Lower lobe of right lung (tissue), 2 donors: ENCODE results near the gene HEXIM1. TPM values are rescaled to one million over a fixed set of nuclear protein-coding genes. Genes with fewer than 3 reads are reported as not detected.
A peak's percentile ranks its signal among the peaks of the same experiment; 100 is the strongest.

Experiments used
- ATAC-seq, 2 donors: fragments of 200-7000 bp; cut with Tn5 transposase; one replicate each; pipeline ENCODE4 v1.9.1; 2020 to 2022; ENCODE audit warnings: mild to moderate bottlenecking in 2 of 2, moderate library complexity in 2 of 2
- DNase-seq: peaks from one replicate; pipeline ENCODE4 v3.0.0-alpha.2; 2020
- H3K27ac ChIP-seq: fragments of 200-600 bp; one replicate; pipeline ENCODE4 v1.8.0; 2022
- H3K27me3 ChIP-seq: fragments of 200-600 bp; one replicate; pipeline ENCODE4 v1.8.0; 2022; ENCODE audit warnings: low read depth
- H3K36me3 ChIP-seq: fragments of 200-600 bp; one replicate; pipeline ENCODE4 v1.8.0; 2022; ENCODE audit warnings: mild to moderate bottlenecking
- H3K4me1 ChIP-seq: fragments of 200-600 bp; one replicate; pipeline ENCODE4 v1.8.0; 2022
- H3K4me3 ChIP-seq: fragments of 200-600 bp; one replicate; pipeline ENCODE4 v1.8.0; 2022; ENCODE audit warnings: mild to moderate bottlenecking
- H3K9me3 ChIP-seq: fragments of 200-600 bp; one replicate; pipeline ENCODE4 v1.8.0; 2022
- intact Hi-C: fragments of 100-400 bp; cut with DNase I; formaldehyde crosslinking; loops from one replicate; pipeline ENCODE4 v1.11.0; 2022
- total RNA-seq: library from RNA; stranded (reverse); fragmentation: NEBNext Ultra II Directional; extraction: Animal tissue kit (Norgen Biotek cat#: 25700); gene quantifications from one replicate; pipeline ENCODE4 v1.2.1, GENCODE V29; 2021
- TF ChIP-seq, protein P1 (sequence below): fragments of 200-600 bp; IDR thresholded peaks from one replicate; pipeline ENCODE4 v1.8.0; 2022; ENCODE audit warnings: antibody characterized with exemption, mild to moderate bottlenecking
- donor health status: DM: no; HTN: yes; CAD: no; lungs with severe emphysema.

The HEXIM1 gene
- total RNA-seq, 1 donor from 2014 or later = 33.9 TPM

DNA sequence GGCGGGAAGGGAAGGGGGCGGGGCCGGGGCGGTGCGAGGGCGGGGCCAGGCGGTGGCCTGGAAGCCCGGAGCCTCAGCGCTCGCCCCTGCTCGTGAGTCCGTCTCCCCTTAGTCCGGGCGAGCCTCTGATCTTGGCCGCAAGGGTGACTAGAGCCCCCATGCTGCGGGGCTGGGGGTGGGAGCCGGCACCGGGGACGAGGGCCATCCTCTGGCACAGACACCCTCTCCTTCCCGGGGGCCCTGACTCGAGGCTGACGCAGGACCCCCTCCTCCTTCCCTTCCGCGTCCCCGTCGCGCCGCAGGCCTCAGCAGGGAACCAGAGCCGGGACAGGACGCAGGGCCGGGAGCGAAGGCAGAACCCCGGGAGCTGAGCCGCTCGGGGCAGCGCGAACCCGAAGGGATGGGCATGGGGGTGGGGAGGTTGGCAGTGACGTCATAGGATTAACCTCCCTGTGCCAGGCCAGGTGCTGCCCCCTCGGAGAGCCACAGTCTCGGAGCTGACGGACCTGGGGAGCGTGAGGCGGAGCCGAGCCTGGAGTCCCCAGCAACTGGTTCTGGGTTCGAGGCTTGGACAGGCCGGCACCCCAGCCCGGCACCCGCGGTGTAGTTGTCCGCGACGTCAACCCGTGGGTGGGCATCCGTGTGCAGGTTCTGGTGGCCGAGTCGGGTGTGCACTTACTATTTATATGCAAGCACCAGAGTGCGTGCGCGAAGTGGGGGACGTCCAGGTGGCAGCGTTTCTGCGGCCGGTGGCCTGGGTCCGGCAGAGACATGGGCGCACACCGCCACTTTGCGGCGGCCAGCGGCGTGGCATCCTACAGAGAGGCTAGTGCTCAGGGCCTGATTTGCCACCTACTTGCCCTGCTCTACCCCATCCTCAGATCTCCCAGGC is 15.5 kb upstream of the HEXIM1 start:
- peaks cover 48% of the 10 kb centered on the region for H3K4me1 ChIP-seq
- ATAC-seq (peak; percentile 85), DNase-seq (peak; percentile 92)
- H3K9me3 ChIP-seq = no peaks in the 10 kb centered on the region
- TF ChIP-seq, protein P1, sequence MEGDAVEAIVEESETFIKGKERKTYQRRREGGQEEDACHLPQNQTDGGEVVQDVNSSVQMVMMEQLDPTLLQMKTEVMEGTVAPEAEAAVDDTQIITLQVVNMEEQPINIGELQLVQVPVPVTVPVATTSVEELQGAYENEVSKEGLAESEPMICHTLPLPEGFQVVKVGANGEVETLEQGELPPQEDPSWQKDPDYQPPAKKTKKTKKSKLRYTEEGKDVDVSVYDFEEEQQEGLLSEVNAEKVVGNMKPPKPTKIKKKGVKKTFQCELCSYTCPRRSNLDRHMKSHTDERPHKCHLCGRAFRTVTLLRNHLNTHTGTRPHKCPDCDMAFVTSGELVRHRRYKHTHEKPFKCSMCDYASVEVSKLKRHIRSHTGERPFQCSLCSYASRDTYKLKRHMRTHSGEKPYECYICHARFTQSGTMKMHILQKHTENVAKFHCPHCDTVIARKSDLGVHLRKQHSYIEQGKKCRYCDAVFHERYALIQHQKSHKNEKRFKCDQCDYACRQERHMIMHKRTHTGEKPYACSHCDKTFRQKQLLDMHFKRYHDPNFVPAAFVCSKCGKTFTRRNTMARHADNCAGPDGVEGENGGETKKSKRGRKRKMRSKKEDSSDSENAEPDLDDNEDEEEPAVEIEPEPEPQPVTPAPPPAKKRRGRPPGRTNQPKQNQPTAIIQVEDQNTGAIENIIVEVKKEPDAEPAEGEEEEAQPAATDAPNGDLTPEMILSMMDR = peak; percentile 79
- H3K36me3 ChIP-seq = peaks cover 4% of the 10 kb centered on the region
- intact Hi-C loops = no loop called here
- peak overlapping the region; percentile 89 for H3K27ac ChIP-seq
- H3K4me3 ChIP-seq = peak overlapping the region; percentile 63
- no peaks in the 10 kb centered on the region for H3K27me3 ChIP-seq

DNA sequence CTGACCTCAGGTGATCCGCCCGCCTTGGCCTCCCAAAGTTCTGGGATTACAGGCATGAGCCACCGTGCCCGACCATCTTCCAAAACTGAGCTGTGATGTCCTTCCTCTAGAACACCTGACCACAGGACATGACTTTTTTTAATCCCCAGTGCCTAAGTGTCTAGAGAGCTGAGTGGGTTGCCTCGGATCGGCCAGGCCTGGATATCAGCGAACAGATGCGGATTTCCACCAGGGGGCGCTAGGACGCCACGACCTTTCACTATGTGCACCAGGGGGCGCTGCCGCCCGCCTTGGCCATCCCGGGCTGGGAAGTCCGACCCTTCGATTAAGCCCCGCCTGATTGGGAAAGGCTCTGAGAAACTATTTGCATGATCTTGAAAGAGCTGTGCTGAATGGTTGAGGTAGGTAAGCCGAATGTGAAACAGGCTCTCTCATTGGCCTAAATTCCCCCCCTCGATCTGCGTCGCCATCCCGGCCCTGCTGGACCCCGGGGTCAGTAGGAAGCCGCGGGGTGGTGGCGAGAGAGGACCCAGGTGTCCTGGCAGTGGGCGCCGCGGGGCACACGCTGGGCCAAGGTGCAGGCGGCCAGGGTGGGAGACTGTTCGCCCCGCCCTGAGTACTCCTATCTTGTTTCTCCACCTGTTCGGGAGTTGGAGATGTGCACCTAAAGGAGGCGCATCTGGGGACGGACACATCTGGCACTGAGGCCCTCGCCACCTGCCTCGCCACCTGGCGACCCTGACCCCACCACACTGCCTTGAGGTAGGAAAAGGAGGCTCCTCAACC is 12.9 kb upstream of the HEXIM1 start, which contains the start of gene ACBD4:
ACBD4 (plus strand) TSS at position 496 of the 786 bp plus-strand sequence. CDS start 458 bp downstream, outside the sequence.
- Histone ChIP-seq H3K4me3 (peak within 1 kb of the TSS; percentile 88), H3K4me1 (peaks cover 28% of the 10 kb centered on the region), H3K9me3 (no peaks in the 10 kb centered on the region), H3K27ac (peak within 1 kb of the TSS; percentile 80), H3K36me3 (peaks cover 10% of the 10 kb centered on the region), H3K27me3 (no peaks in the 10 kb centered on the region)
- intact Hi-C loops = loop anchor here (5.0 kb wide), 1 partner anchor 62 kb away; no protein-coding TSS in a partner anchor
- ATAC-seq (peak; percentile 87 to 92), DNase-seq (peak; percentile 96)
- TF ChIP-seq, protein P1 = peak; percentile 100

DNA sequence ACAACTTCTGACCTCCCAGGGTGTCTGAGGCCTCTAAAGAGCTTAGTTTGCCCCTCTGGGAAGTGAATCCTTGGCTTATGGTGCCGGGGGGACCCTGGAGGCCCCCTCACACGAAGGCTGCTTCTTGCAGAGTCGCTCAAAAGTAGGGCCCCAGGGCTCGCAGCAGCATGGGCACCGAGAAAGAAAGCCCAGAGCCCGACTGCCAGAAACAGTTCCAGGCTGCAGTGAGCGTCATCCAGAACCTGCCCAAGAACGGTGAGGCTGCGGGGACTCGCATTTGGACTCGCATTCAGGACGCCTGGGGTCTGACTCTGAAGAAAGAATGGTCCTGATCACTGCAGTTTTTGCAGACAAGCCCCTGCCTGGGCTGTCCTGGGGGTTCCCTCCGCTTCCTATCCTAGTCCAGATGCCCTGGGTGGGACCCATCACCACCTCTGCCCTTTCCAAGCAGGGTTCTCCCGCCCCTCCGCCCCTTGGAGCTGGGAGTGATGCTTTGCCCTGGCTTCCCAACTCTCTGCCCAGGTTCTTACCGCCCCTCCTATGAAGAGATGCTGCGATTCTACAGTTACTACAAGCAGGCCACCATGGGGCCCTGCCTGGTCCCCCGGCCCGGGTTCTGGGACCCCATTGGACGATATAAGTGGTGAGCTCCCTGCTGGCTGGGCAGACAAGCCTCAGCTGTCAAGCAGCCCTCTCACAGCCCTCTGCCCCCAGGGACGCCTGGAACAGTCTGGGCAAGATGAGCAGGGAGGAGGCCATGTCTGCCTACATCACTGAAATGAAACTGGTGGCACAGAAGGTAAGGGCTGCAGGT is 12.1 kb upstream of the HEXIM1 start:
- TF ChIP-seq, protein P1 = no peak
- intact Hi-C loops = loop anchor here (5.0 kb wide), 1 partner anchor 61 kb away; no protein-coding TSS in a partner anchor
- no peaks in the 10 kb centered on the region for H3K27me3 ChIP-seq
- H3K36me3 ChIP-seq = peaks cover 10% of the 10 kb centered on the region
- no peaks in the 10 kb centered on the region for H3K9me3 ChIP-seq
- peak; percentile 45 for DNase-seq
- peaks cover 22% of the 10 kb centered on the region for H3K4me1 ChIP-seq
- no peak for ATAC-seq
- H3K27ac ChIP-seq = peak overlapping the region; percentile 80
- H3K4me3 ChIP-seq = peak overlapping the region; percentile 88

DNA sequence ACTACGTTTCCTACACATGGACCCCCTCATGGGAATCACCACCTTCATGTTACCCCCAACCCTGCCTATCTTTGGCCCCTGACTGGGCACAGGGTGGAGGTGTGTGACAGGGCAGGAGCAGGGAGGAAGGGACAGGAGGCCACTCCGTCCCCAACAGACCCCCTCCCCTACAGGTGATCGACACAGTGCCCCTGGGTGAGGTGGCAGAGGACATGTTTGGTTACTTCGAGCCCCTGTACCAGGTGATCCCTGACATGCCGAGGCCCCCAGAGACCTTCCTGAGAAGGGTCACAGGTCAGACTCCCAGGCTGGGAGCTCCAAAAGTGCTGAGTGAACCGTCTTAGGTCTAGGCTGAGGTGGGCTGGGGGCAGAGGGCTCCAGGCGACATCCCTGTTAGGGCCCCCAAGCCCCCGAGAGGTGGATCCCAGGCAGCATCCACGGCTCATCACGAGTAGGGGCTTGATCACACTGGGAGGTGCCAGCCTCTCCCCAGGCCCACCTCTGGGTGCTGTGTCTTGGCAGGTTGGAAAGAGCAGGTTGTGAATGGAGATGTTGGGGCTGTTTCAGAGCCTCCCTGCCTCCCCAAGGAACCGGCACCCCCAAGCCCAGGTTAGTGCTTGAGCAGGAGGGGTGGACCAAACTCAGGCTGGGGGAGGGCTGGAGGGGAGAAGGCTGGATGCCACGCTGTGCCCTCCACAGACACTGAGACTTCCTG is 11.3 kb upstream of the HEXIM1 start:
- intact Hi-C loops = loop anchor here (5.0 kb wide), 1 partner anchor 60 kb away; no protein-coding TSS in a partner anchor
- ATAC-seq (no peak), DNase-seq (peak; percentile 40)
- H3K27me3 ChIP-seq = no peaks in the 10 kb centered on the region
- H3K4me1 ChIP-seq = peaks cover 14% of the 10 kb centered on the region
- TF ChIP-seq, protein P1 = no peak
- H3K27ac ChIP-seq = no peak overlapping the region
- H3K4me3 ChIP-seq = no peak overlapping the region
- H3K36me3 ChIP-seq = peaks cover 10% of the 10 kb centered on the region
- H3K9me3 ChIP-seq = no peaks in the 10 kb centered on the region
